ENCODE results near the gene EGR1. TPM values are rescaled to one million over a fixed set of nuclear protein-coding genes. Genes with fewer than 3 reads are reported as not detected.
"Not testable (repeated sequence)": the region's sequence is repeated elsewhere in the genome, so short reads cannot be mapped to it uniquely, and the experiment has no call there.

The EGR1 gene
- total RNA-seq, 2 experiments from 2014 or later = 5.7 to 6.2 TPM

- POLR2A ChIA-PET = interaction anchor here (2.8 kb wide), 1 partner anchor 40 kb away, joined by 17 read pairs; the partner anchor contains the start of gene EGR1
- no peaks in the 10 kb centered on the region for H3K4me1 Mint-ChIP-seq (ENCODE audit: low read depth)
- CTCF ChIA-PET = interaction anchor here (1.0 to 2.9 kb wide), 5 partner anchors 40 to 152 kb away, joined by 4 to 46 read pairs (median 6); partner anchors contain the start of genes EGR1 and KDM3B
- ATAC-seq (ENCODE audit: poor library complexity) = no peak
- H3K4me3 Mint-ChIP-seq = no peak overlapping the region
- H3K4me3 ChIP-seq (ENCODE audit: low read length) = no peak overlapping the region
- DNase-seq = no peak
- peaks cover 24% of the 10 kb centered on the region for H3K36me3 ChIP-seq (ENCODE audit: insufficient read depth, low read length)
- H3K27me3 ChIP-seq (ENCODE audit: control insufficient read depth in 1 of 2, insufficient read depth in 2 of 2, low read length in 2 of 2) = no peaks in the 10 kb centered on the region
- H3K9me3 Mint-ChIP-seq = no peaks in the 10 kb centered on the region
- no peak overlapping the region for H3K27ac ChIP-seq (ENCODE audit: low read depth in 1 of 2, low read length in 2 of 2)
- H3K9me3 ChIP-seq (ENCODE audit: control insufficient read depth in 1 of 2, insufficient read depth in 1 of 2, low read length in 2 of 2) = no peaks in the 10 kb centered on the region
- H3K27me3 Mint-ChIP-seq = no peaks in the 10 kb centered on the region
- intact Hi-C loops (cut with DNase I, micrococcal nuclease) = loop anchor here in 1 of 2 experiments (5.0 kb wide), 1 partner anchor 322 kb away; no protein-coding TSS in a partner anchor
- H3K27ac Mint-ChIP-seq = no peak overlapping the region
- no peak for TF ChIP-seq CTCF (IDR thresholded peaks at IDR 0.05)
- H3K36me3 Mint-ChIP-seq (ENCODE audit: low read depth) = peaks cover 26% of the 10 kb centered on the region
- H3K4me1 ChIP-seq (ENCODE audit: insufficient read depth, low read length) = no peaks in the 10 kb centered on the region
Measured at GRCh38 chr5:138504799-138505198, 39.5 kb downstream of the EGR1 start.

GRCh38 chr5:138506370-138507306 lies 41.4 kb downstream of the EGR1 start:
- Histone ChIP-seq H3K27me3 (ENCODE audit: control insufficient read depth in 1 of 2, insufficient read depth in 2 of 2, low read length in 2 of 2) (no peaks in the 10 kb centered on the region), H3K9me3 (ENCODE audit: control insufficient read depth in 1 of 2, insufficient read depth in 1 of 2, low read length in 2 of 2) (no peaks in the 10 kb centered on the region), H3K27ac (ENCODE audit: low read depth in 1 of 2, low read length in 2 of 2) (no peak overlapping the region), H3K4me3 (ENCODE audit: low read length) (no peak overlapping the region), H3K36me3 (ENCODE audit: insufficient read depth, low read length) (peaks cover 38% of the 10 kb centered on the region), H3K4me1 (ENCODE audit: insufficient read depth, low read length) (no peaks in the 10 kb centered on the region)
- ATAC-seq (ENCODE audit: poor library complexity) (no peak), DNase-seq (no peak)
- TF ChIP-seq CTCF (IDR thresholded peaks at IDR 0.05) = no peak
- Mint-ChIP-seq H3K36me3 (ENCODE audit: low read depth) (peaks cover 44% of the 10 kb centered on the region), H3K27ac (no peak overlapping the region), H3K27me3 (no peaks in the 10 kb centered on the region), H3K4me3 (no peak overlapping the region), H3K4me1 (ENCODE audit: low read depth) (no peaks in the 10 kb centered on the region), H3K9me3 (no peaks in the 10 kb centered on the region)
- CTCF ChIA-PET = interaction anchor here (0.7 kb wide), 1 partner anchor 57 kb away, joined by 3 read pairs; no protein-coding TSS in a partner anchor
- intact Hi-C loops (cut with DNase I, micrococcal nuclease) = loop anchor here in 1 of 2 experiments (5.0 kb wide), 1 partner anchor 324 kb away; no protein-coding TSS in a partner anchor
- POLR2A ChIA-PET = no interaction called here

- not testable (repeated sequence) for ATAC-seq (ENCODE audit: poor library complexity)
Measured at GRCh38 chr5:138507485-138507884, 42.2 kb downstream of the EGR1 start.

More at GRCh38 chr5:138507485-138507884, 42.2 kb downstream of the EGR1 start:
- H3K4me1 ChIP-seq (ENCODE audit: insufficient read depth, low read length); H3K4me3 Mint-ChIP-seq; CTCF ChIA-PET; H3K9me3 Mint-ChIP-seq; H3K4me3 ChIP-seq (ENCODE audit: low read length); H3K27me3 Mint-ChIP-seq; DNase-seq; H3K9me3 ChIP-seq (ENCODE audit: control insufficient read depth in 1 of 2, insufficient read depth in 1 of 2, low read length in 2 of 2); H3K27ac ChIP-seq (ENCODE audit: low read depth in 1 of 2, low read length in 2 of 2); POLR2A ChIA-PET; H3K27ac Mint-ChIP-seq; H3K27me3 ChIP-seq (ENCODE audit: control insufficient read depth in 1 of 2, insufficient read depth in 2 of 2, low read length in 2 of 2); H3K4me1 Mint-ChIP-seq (ENCODE audit: low read depth): not testable (repeated sequence)
- intact Hi-C loops (cut with DNase I, micrococcal nuclease) = loop anchor here in 1 of 2 experiments (5.0 kb wide), 1 partner anchor 325 kb away; no protein-coding TSS in a partner anchor
- peaks cover 50% of the 10 kb centered on the region for H3K36me3 Mint-ChIP-seq (ENCODE audit: low read depth)
- H3K36me3 ChIP-seq (ENCODE audit: insufficient read depth, low read length) = peaks cover 45% of the 10 kb centered on the region

Data from CD4-positive, alpha-beta T cell (primary cell).